ENCODE measurements around the gene MTAP. TPM values are rescaled to one million over a fixed set of nuclear protein-coding genes. Genes with fewer than 3 reads are reported as not detected.

MTAP gene
- polyA plus RNA-seq, 1 donor from 2014 or later = 19.3 TPM

- Mint-ChIP-seq H3K4me1 (no peaks in the 10 kb centered on the region), H3K27me3 (no peaks in the 10 kb centered on the region), H3K27ac (no peak overlapping the region)
Measured at GRCh38 chr9:21901546-21901945, 99.1 kb downstream of the MTAP start.

GRCh38 chr9:21902136-21902535 lies 99.7 kb downstream of the MTAP start:
- H3K9me3 Mint-ChIP-seq = peaks cover 7 to 36% (median 19%) of the 10 kb centered on the region in 3 donors

More at GRCh38 chr9:21901546-21901945, 99.1 kb downstream of the MTAP start:
- H3K4me3 Mint-ChIP-seq = no peak overlapping the region
- H3K9me3 Mint-ChIP-seq = peaks cover 7 to 36% (median 19%) of the 10 kb centered on the region in 3 donors
- peaks cover 2% of the 10 kb centered on the region for H3K36me3 Mint-ChIP-seq

GRCh38 chr9:21903380-21903965 lies 101.0 kb downstream of the MTAP start:
- H3K36me3 Mint-ChIP-seq = peaks cover 3% of the 10 kb centered on the region
- H3K4me1 Mint-ChIP-seq = no peaks in the 10 kb centered on the region
- H3K4me3 Mint-ChIP-seq = no peak overlapping the region
- peaks cover 11 to 44% (median 12%) of the 10 kb centered on the region in 3 donors for H3K9me3 Mint-ChIP-seq
- no peak overlapping the region for H3K27ac Mint-ChIP-seq
- H3K27me3 Mint-ChIP-seq = no peaks in the 10 kb centered on the region

More at GRCh38 chr9:21902136-21902535, 99.7 kb downstream of the MTAP start:
- H3K4me1 Mint-ChIP-seq = no peaks in the 10 kb centered on the region
- no peak overlapping the region for H3K4me3 Mint-ChIP-seq
- peaks cover 2% of the 10 kb centered on the region for H3K36me3 Mint-ChIP-seq
- H3K27ac Mint-ChIP-seq = no peak overlapping the region
- no peaks in the 10 kb centered on the region for H3K27me3 Mint-ChIP-seq

- Mint-ChIP-seq H3K36me3 (peaks cover 4% of the 10 kb centered on the region), H3K4me3 (no peak overlapping the region), H3K4me1 (no peaks in the 10 kb centered on the region), H3K27ac (no peak overlapping the region), H3K27me3 (no peaks in the 10 kb centered on the region), H3K9me3 (peaks cover 11 to 51% (median 14%) of the 10 kb centered on the region in 3 donors)
Measured at GRCh38 chr9:21904371-21904770, 101.9 kb downstream of the MTAP start.

- Mint-ChIP-seq H3K9me3 (peaks cover 13 to 51% (median 15%) of the 10 kb centered on the region in 3 donors), H3K4me1 (no peaks in the 10 kb centered on the region), H3K27ac (no peak overlapping the region), H3K27me3 (no peaks in the 10 kb centered on the region), H3K36me3 (peaks cover 4% of the 10 kb centered on the region), H3K4me3 (no peak overlapping the region)
Measured at GRCh38 chr9:21904776-21905175, 102.3 kb downstream of the MTAP start.

GRCh38 chr9:21906213-21906612 lies 103.8 kb downstream of the MTAP start:
- peak overlapping the region in 1 of 4 donors; percentile 65 for H3K4me3 Mint-ChIP-seq
- H3K9me3 Mint-ChIP-seq = peaks cover 9 to 48% (median 18%) of the 10 kb centered on the region in 3 donors
- H3K4me1 Mint-ChIP-seq = no peaks in the 10 kb centered on the region
- H3K36me3 Mint-ChIP-seq = peaks cover 4% of the 10 kb centered on the region
- H3K27me3 Mint-ChIP-seq = no peaks in the 10 kb centered on the region
- no peak overlapping the region for H3K27ac Mint-ChIP-seq

- H3K27me3 Mint-ChIP-seq = no peaks in the 10 kb centered on the region
- H3K36me3 Mint-ChIP-seq = peaks cover 4% of the 10 kb centered on the region
- H3K9me3 Mint-ChIP-seq = peaks cover 14 to 45% (median 21%) of the 10 kb centered on the region in 3 donors
Measured at GRCh38 chr9:21906881-21907280, 104.4 kb downstream of the MTAP start.

GRCh38 chr9:21919377-21920362 lies 117.2 kb downstream of the MTAP start:
- Mint-ChIP-seq H3K27me3 (no peaks in the 10 kb centered on the region), H3K27ac (peak overlapping the region in 1 of 3 donors; percentile 50), H3K4me3 (peak overlapping the region in 2 of 4 donors; percentile 6 to 70), H3K9me3 (peaks cover 8 to 9% (median 9%) of the 10 kb centered on the region in 3 donors), H3K36me3 (peaks cover 5% of the 10 kb centered on the region), H3K4me1 (peaks cover 8 to 14% (median 9%) of the 10 kb centered on the region in 3 donors)

More at GRCh38 chr9:21906881-21907280, 104.4 kb downstream of the MTAP start:
- Mint-ChIP-seq H3K4me3 (no peak overlapping the region), H3K27ac (no peak overlapping the region), H3K4me1 (no peaks in the 10 kb centered on the region)

GRCh38 chr9:21923694-21924093 lies 121.3 kb downstream of the MTAP start:
- peaks cover 2 to 5% (median 2%) of the 10 kb centered on the region in 3 donors for H3K9me3 Mint-ChIP-seq
- peaks cover 8 to 13% (median 9%) of the 10 kb centered on the region in 3 donors for H3K4me1 Mint-ChIP-seq
- no peak overlapping the region for H3K4me3 Mint-ChIP-seq
- H3K27me3 Mint-ChIP-seq = no peaks in the 10 kb centered on the region
- peaks cover 4% of the 10 kb centered on the region for H3K36me3 Mint-ChIP-seq
- H3K27ac Mint-ChIP-seq = no peak overlapping the region

GRCh38 chr9:21927752-21928151 lies 125.3 kb downstream of the MTAP start:
- H3K36me3 Mint-ChIP-seq = peaks cover 16% of the 10 kb centered on the region
- H3K4me1 Mint-ChIP-seq = no peaks in the 10 kb centered on the region
- H3K27ac Mint-ChIP-seq = no peak overlapping the region
- no peaks in the 10 kb centered on the region for H3K9me3 Mint-ChIP-seq
- H3K27me3 Mint-ChIP-seq = no peaks in the 10 kb centered on the region
- no peak overlapping the region for H3K4me3 Mint-ChIP-seq

- Mint-ChIP-seq H3K27ac (peak overlapping the region in 1 of 3 donors; percentile 86), H3K36me3 (peaks cover 18% of the 10 kb centered on the region), H3K4me3 (no peak overlapping the region), H3K4me1 (no peaks in the 10 kb centered on the region), H3K27me3 (no peaks in the 10 kb centered on the region), H3K9me3 (no peaks in the 10 kb centered on the region)
Measured at GRCh38 chr9:21931428-21931827, 129.0 kb downstream of the MTAP start.

GRCh38 chr9:21933281-21933680 lies 130.8 kb downstream of the MTAP start:
- Mint-ChIP-seq H3K4me3 (no peak overlapping the region), H3K27ac (no peak overlapping the region)

GRCh38 chr9:21933865-21934264 lies 131.4 kb downstream of the MTAP start:
- Mint-ChIP-seq H3K9me3 (no peaks in the 10 kb centered on the region), H3K27me3 (no peaks in the 10 kb centered on the region), H3K27ac (no peak overlapping the region), H3K36me3 (peaks cover 18% of the 10 kb centered on the region), H3K4me1 (no peaks in the 10 kb centered on the region), H3K4me3 (no peak overlapping the region)

More at GRCh38 chr9:21933281-21933680, 130.8 kb downstream of the MTAP start:
- Mint-ChIP-seq H3K9me3 (no peaks in the 10 kb centered on the region), H3K36me3 (peaks cover 18% of the 10 kb centered on the region), H3K4me1 (no peaks in the 10 kb centered on the region), H3K27me3 (no peaks in the 10 kb centered on the region)

GRCh38 chr9:21935631-21936030 lies 133.2 kb downstream of the MTAP start:
- Mint-ChIP-seq H3K9me3 (no peaks in the 10 kb centered on the region), H3K4me1 (no peaks in the 10 kb centered on the region), H3K27me3 (peaks cover 1% of the 10 kb centered on the region), H3K27ac (no peak overlapping the region), H3K36me3 (peaks cover 18% of the 10 kb centered on the region), H3K4me3 (no peak overlapping the region)

- Mint-ChIP-seq H3K9me3 (no peaks in the 10 kb centered on the region), H3K4me1 (no peaks in the 10 kb centered on the region), H3K36me3 (peaks cover 14% of the 10 kb centered on the region), H3K4me3 (no peak overlapping the region), H3K27me3 (peaks cover 1% of the 10 kb centered on the region), H3K27ac (no peak overlapping the region)
Measured at GRCh38 chr9:21936161-21936560, 133.7 kb downstream of the MTAP start.
